ENCODE measurements around the gene PRPF38A.
"Not testable (repeated sequence)": the region's sequence is repeated elsewhere in the genome, so short reads cannot be mapped to it uniquely, and the experiment has no call there.

The PRPF38A gene

GRCh38 chr1:52365746-52366516, 38.5 kb upstream of the PRPF38A start, which contains the start of gene CC2D1B:
TSS of gene CC2D1B (minus strand) at chr1:52366205. CDS start at chr1:52364620, 1,585 bp downstream.
- Mint-ChIP-seq H3K4me1 (peaks cover 53% of the 10 kb centered on the region), H3K9me3 (no peaks in the 10 kb centered on the region), H3K27me3 (no peaks in the 10 kb centered on the region), H3K36me3 (ENCODE audit: insufficient read depth) (peaks cover 30% of the 10 kb centered on the region), H3K4me3 (peak within 1 kb of the TSS; percentile 96), H3K27ac (ENCODE audit: low read depth) (peak within 1 kb of the TSS; percentile 93)
- DNase-seq (ENCODE audit: low spot score in 2 of 2) (peak; percentile 99), ATAC-seq (replicated peaks; ENCODE audit: extremely low read depth, poor library complexity, severe bottlenecking) (peak; percentile 90)

GRCh38 chr1:52366517-52366827, 37.9 kb upstream of the PRPF38A start:
- no peak for ATAC-seq (replicated peaks; ENCODE audit: extremely low read depth, poor library complexity, severe bottlenecking)
- Mint-ChIP-seq H3K27ac (ENCODE audit: low read depth) (peak overlapping the region; percentile 93), H3K27me3 (no peaks in the 10 kb centered on the region), H3K36me3 (ENCODE audit: insufficient read depth) (peaks cover 25% of the 10 kb centered on the region), H3K4me3 (peak overlapping the region; percentile 96), H3K4me1 (peaks cover 47% of the 10 kb centered on the region), H3K9me3 (no peaks in the 10 kb centered on the region)
- DNase-seq (ENCODE audit: low spot score in 2 of 2) = no peak

- Mint-ChIP-seq H3K27ac (ENCODE audit: low read depth) (no peak overlapping the region), H3K4me3 (peak overlapping the region; percentile 96), H3K36me3 (ENCODE audit: insufficient read depth) (peaks cover 18% of the 10 kb centered on the region), H3K27me3 (no peaks in the 10 kb centered on the region), H3K9me3 (no peaks in the 10 kb centered on the region), H3K4me1 (peaks cover 39% of the 10 kb centered on the region)
- DNase-seq (ENCODE audit: low spot score in 2 of 2) = no peak
- no peak for ATAC-seq (replicated peaks; ENCODE audit: extremely low read depth, poor library complexity, severe bottlenecking)
These were observed 37.1 kb upstream of the PRPF38A start for GRCh38 chr1:52367272-52367671.

- Mint-ChIP-seq H3K4me1 (peaks cover 34% of the 10 kb centered on the region), H3K27ac (ENCODE audit: low read depth) (no peak overlapping the region), H3K9me3 (no peaks in the 10 kb centered on the region), H3K36me3 (ENCODE audit: insufficient read depth) (peaks cover 9% of the 10 kb centered on the region), H3K27me3 (no peaks in the 10 kb centered on the region), H3K4me3 (peak overlapping the region; percentile 25)
- ATAC-seq (replicated peaks; ENCODE audit: extremely low read depth, poor library complexity, severe bottlenecking) (no peak), DNase-seq (ENCODE audit: low spot score in 2 of 2) (peak in 1 of 2 donors; percentile 27)
These were observed 35.8 kb upstream of the PRPF38A start for GRCh38 chr1:52368383-52369172.

GRCh38 chr1:52369851-52370250, 34.6 kb upstream of the PRPF38A start:
- H3K4me3 Mint-ChIP-seq; H3K27me3 Mint-ChIP-seq; H3K36me3 Mint-ChIP-seq (ENCODE audit: insufficient read depth); DNase-seq (ENCODE audit: low spot score in 2 of 2); H3K9me3 Mint-ChIP-seq; ATAC-seq (replicated peaks; ENCODE audit: extremely low read depth, poor library complexity, severe bottlenecking); H3K27ac Mint-ChIP-seq (ENCODE audit: low read depth): not testable (repeated sequence)
- peaks cover 24% of the 10 kb centered on the region for H3K4me1 Mint-ChIP-seq

GRCh38 chr1:52385376-52385775, 19.0 kb upstream of the PRPF38A start:
- H3K4me3 Mint-ChIP-seq = no peak overlapping the region
- ATAC-seq (replicated peaks; ENCODE audit: extremely low read depth, poor library complexity, severe bottlenecking) (no peak), DNase-seq (ENCODE audit: low spot score in 2 of 2) (no peak)
- H3K27ac Mint-ChIP-seq (ENCODE audit: low read depth) = no peak overlapping the region
- H3K4me1 Mint-ChIP-seq = no peaks in the 10 kb centered on the region
- peaks cover 6% of the 10 kb centered on the region for H3K36me3 Mint-ChIP-seq (ENCODE audit: insufficient read depth)
- H3K27me3 Mint-ChIP-seq = no peaks in the 10 kb centered on the region
- H3K9me3 Mint-ChIP-seq = no peaks in the 10 kb centered on the region

GRCh38 chr1:52386458-52386857, 17.9 kb upstream of the PRPF38A start:
- H3K27me3 Mint-ChIP-seq = no peaks in the 10 kb centered on the region
- no peak for ATAC-seq (replicated peaks; ENCODE audit: extremely low read depth, poor library complexity, severe bottlenecking)
- H3K9me3 Mint-ChIP-seq = no peaks in the 10 kb centered on the region
- H3K36me3 Mint-ChIP-seq (ENCODE audit: insufficient read depth) = peaks cover 10% of the 10 kb centered on the region
- no peak overlapping the region for H3K27ac Mint-ChIP-seq (ENCODE audit: low read depth)
- no peaks in the 10 kb centered on the region for H3K4me1 Mint-ChIP-seq
- H3K4me3 Mint-ChIP-seq = no peak overlapping the region
- DNase-seq (ENCODE audit: low spot score in 2 of 2) = no peak

- ATAC-seq (replicated peaks; ENCODE audit: extremely low read depth, poor library complexity, severe bottlenecking) = no peak
- Mint-ChIP-seq H3K9me3 (no peaks in the 10 kb centered on the region), H3K4me1 (no peaks in the 10 kb centered on the region), H3K36me3 (ENCODE audit: insufficient read depth) (peaks cover 6% of the 10 kb centered on the region), H3K27ac (ENCODE audit: low read depth) (no peak overlapping the region), H3K4me3 (no peak overlapping the region), H3K27me3 (no peaks in the 10 kb centered on the region)
- DNase-seq (ENCODE audit: low spot score in 2 of 2) = no peak
These were observed 11.2 kb upstream of the PRPF38A start for GRCh38 chr1:52393174-52393573.

GRCh38 chr1:52399629-52400028, 4.8 kb upstream of the PRPF38A start:
- H3K36me3 Mint-ChIP-seq (ENCODE audit: insufficient read depth) = peaks cover 8% of the 10 kb centered on the region
- no peak overlapping the region for H3K27ac Mint-ChIP-seq (ENCODE audit: low read depth)
- DNase-seq (ENCODE audit: low spot score in 2 of 2) (no peak), ATAC-seq (replicated peaks; ENCODE audit: extremely low read depth, poor library complexity, severe bottlenecking) (no peak)
- no peaks in the 10 kb centered on the region for H3K27me3 Mint-ChIP-seq
- no peaks in the 10 kb centered on the region for H3K9me3 Mint-ChIP-seq
- peaks cover 14% of the 10 kb centered on the region for H3K4me1 Mint-ChIP-seq
- H3K4me3 Mint-ChIP-seq = no peak overlapping the region

- H3K4me3 Mint-ChIP-seq = no peak overlapping the region
- H3K36me3 Mint-ChIP-seq (ENCODE audit: insufficient read depth) = peaks cover 9% of the 10 kb centered on the region
- H3K9me3 Mint-ChIP-seq = no peaks in the 10 kb centered on the region
- H3K27ac Mint-ChIP-seq (ENCODE audit: low read depth) = no peak overlapping the region
- peaks cover 14% of the 10 kb centered on the region for H3K4me1 Mint-ChIP-seq
- no peaks in the 10 kb centered on the region for H3K27me3 Mint-ChIP-seq
- no peak for ATAC-seq (replicated peaks; ENCODE audit: extremely low read depth, poor library complexity, severe bottlenecking)
- DNase-seq (ENCODE audit: low spot score in 2 of 2) = no peak
These were observed 4.3 kb upstream of the PRPF38A start for GRCh38 chr1:52400131-52400530.

- H3K36me3 Mint-ChIP-seq (ENCODE audit: insufficient read depth) = peaks cover 17% of the 10 kb centered on the region
- DNase-seq (ENCODE audit: low spot score in 2 of 2) = no peak
- H3K4me1 Mint-ChIP-seq = peaks cover 21% of the 10 kb centered on the region
- no peak for ATAC-seq (replicated peaks; ENCODE audit: extremely low read depth, poor library complexity, severe bottlenecking)
- peak overlapping the region; percentile 98 for H3K27ac Mint-ChIP-seq (ENCODE audit: low read depth)
- no peaks in the 10 kb centered on the region for H3K9me3 Mint-ChIP-seq
- no peaks in the 10 kb centered on the region for H3K27me3 Mint-ChIP-seq
- peak overlapping the region; percentile 100 for H3K4me3 Mint-ChIP-seq
These were observed 1.6 kb upstream of the PRPF38A start for GRCh38 chr1:52402860-52403240.

- Mint-ChIP-seq H3K27ac (ENCODE audit: low read depth) (peak overlapping the region; percentile 98), H3K4me1 (peaks cover 25% of the 10 kb centered on the region), H3K4me3 (peak overlapping the region; percentile 100), H3K27me3 (no peaks in the 10 kb centered on the region), H3K9me3 (no peaks in the 10 kb centered on the region), H3K36me3 (ENCODE audit: insufficient read depth) (peaks cover 22% of the 10 kb centered on the region)
- ATAC-seq (replicated peaks; ENCODE audit: extremely low read depth, poor library complexity, severe bottlenecking) = peak; percentile 77
- DNase-seq (ENCODE audit: low spot score in 2 of 2) = peak; percentile 31 to 53
These were observed 761 bp upstream of the PRPF38A start for GRCh38 chr1:52403566-52404115.

- DNase-seq (ENCODE audit: low spot score in 2 of 2) (no peak), ATAC-seq (replicated peaks; ENCODE audit: extremely low read depth, poor library complexity, severe bottlenecking) (peak; percentile 2)
- Mint-ChIP-seq H3K4me1 (peaks cover 31% of the 10 kb centered on the region), H3K27me3 (no peaks in the 10 kb centered on the region), H3K27ac (ENCODE audit: low read depth) (peak overlapping the region; percentile 98), H3K36me3 (ENCODE audit: insufficient read depth) (peaks cover 30% of the 10 kb centered on the region), H3K9me3 (no peaks in the 10 kb centered on the region), H3K4me3 (peak overlapping the region; percentile 100)
These were observed 555 bp downstream of the PRPF38A start for GRCh38 chr1:52404975-52405338.

Measured in central memory CD8-positive, alpha-beta T cell (primary cell).